A673 (cell line): ENCODE measurements around the gene SNTB2. TPM values are rescaled to one million over a fixed set of nuclear protein-coding genes. Genes with fewer than 3 reads are reported as not detected.

Experiments
- BruUV-seq: library from RNA; stranded (reverse); fragments of 400-500 nt; replicated peaks from 2 replicates; lab custom pipeline; 2021; lab: Mats Ljungman, UMichigan
- CTCF ChIA-PET: fragments of 300-600 bp; sonication (Branson Sonifier 250); formaldehyde crosslinking; loops from one replicate; lab custom pipeline; 2022; ENCODE audit warnings: antibody characterized with exemption; lab: Charles Lee
- POLR2A ChIA-PET: fragments of 300-600 bp; sonication (Branson Sonifier 250); formaldehyde crosslinking; loops from one replicate; lab custom pipeline; 2022; ENCODE audit warnings: antibody characterized with exemption; ENCODE audit not compliant: low non-redundant PET; lab: Charles Lee
- DNase-seq: peaks from one replicate; pipeline ENCODE4 v3.0.0-alpha.2; 2015; ENCODE audit warnings: low spot score
- H3K27ac ChIP-seq: fragments of 200-600 bp; sonication (generic); 2 replicates; pipeline ENCODE4 v1.5.1; 2016; ENCODE audit warnings: mixed run types, low read depth, mild to moderate bottlenecking, mixed read lengths, antibody characterized with exemption, low read length; ENCODE audit not compliant: poor library complexity, severe bottlenecking
- H3K27me3 ChIP-seq: fragments of 200-600 bp; sonication (generic); replicated peaks from 2 replicates; pipeline ENCODE4 v1.6.1; 2017; ENCODE audit warnings: mixed run types, low read depth, mild to moderate bottlenecking, mixed read lengths, antibody characterized with exemption, low read length; ENCODE audit not compliant: insufficient read depth, poor library complexity
- H3K36me3 ChIP-seq: fragments of 200-600 bp; sonication (generic); 2 replicates; pipeline ENCODE4 v1.6.1; 2016; ENCODE audit warnings: mixed run types, mild to moderate bottlenecking, mixed read lengths, antibody characterized with exemption, low read length; ENCODE audit not compliant: insufficient read depth, poor library complexity, severe bottlenecking
- H3K4me1 ChIP-seq: fragments of 200-600 bp; sonication (generic); 2 replicates; pipeline ENCODE4 v1.6.1; 2017; ENCODE audit warnings: mixed run types, mild to moderate bottlenecking, mixed read lengths, antibody characterized with exemption, low read length; ENCODE audit not compliant: insufficient read depth, poor library complexity, severe bottlenecking
- H3K4me3 ChIP-seq: fragments of 200-600 bp; sonication (generic); 2 replicates; pipeline ENCODE4 v1.5.1; 2016; ENCODE audit warnings: low read depth, mixed run types, mild to moderate bottlenecking, mixed read lengths, low read length; ENCODE audit not compliant: poor library complexity, severe bottlenecking
- H3K9me3 ChIP-seq: fragments of 200-600 bp; sonication (generic); 2 replicates; pipeline ENCODE4 v1.6.1; 2016; ENCODE audit warnings: mixed run types, low read depth, mild to moderate bottlenecking, mixed read lengths, antibody characterized with exemption, low read length; ENCODE audit not compliant: poor library complexity, severe bottlenecking
- CTCF ChIP-seq: fragments of 300-800, 200-600 bp; sonication (generic); conservative IDR thresholded peaks from 2 replicates; pipeline ENCODE4 v1.5.1; 2017; ENCODE audit warnings: low read depth, mild to moderate bottlenecking, antibody characterized with exemption, low read length, moderate library complexity, mixed read lengths
- EZH2 ChIP-seq: fragments of 200-600 bp; sonication (generic); IDR thresholded peaks from 2 replicates; pipeline ENCODE4 v1.6.1; 2017; ENCODE audit warnings: borderline replicate concordance, low read depth, mild to moderate bottlenecking, mixed read lengths, antibody characterized with exemption, low read length; ENCODE audit not compliant: poor library complexity, severe bottlenecking
- intact Hi-C: fragments of 100-400 bp; cut with micrococcal nuclease; formaldehyde crosslinking; loops from one replicate; pipeline ENCODE4 v1.10.0; 2022; ENCODE audit not compliant: unreplicated experiment
- total RNA-seq: library from RNA; stranded (reverse); gene quantifications from 2 replicates; pipeline ENCODE4 v1.2.3, GENCODE V29; 2021

SNTB2 gene
- total RNA-seq, 1 experiment from 2014 or later = 49.3 TPM

DNA sequence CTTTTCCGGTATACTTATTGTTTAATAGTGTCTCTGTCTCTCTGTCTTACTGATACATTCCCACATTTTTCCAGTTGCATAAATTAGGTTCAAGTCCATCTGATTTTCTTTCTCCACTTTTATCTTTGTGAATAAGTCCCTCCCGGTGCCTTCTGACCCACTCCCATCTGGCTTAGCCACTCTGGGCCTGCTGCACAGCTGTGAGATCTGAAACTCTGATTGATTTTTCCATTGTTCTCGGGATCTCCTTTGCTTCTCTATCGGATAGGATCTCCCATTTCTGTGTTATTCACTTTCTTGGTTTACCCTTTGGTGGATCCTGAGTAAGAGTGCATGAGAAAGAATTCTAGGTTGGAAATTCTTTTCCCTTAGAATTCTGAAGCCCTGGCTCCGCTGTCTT lies 46.0 kb upstream of the SNTB2 start:
- Histone ChIP-seq H3K27ac (no peak overlapping the region), H3K4me1 (no peaks in the 10 kb centered on the region), H3K27me3 (no peaks in the 10 kb centered on the region), H3K9me3 (no peaks in the 10 kb centered on the region), H3K4me3 (no peak overlapping the region), H3K36me3 (peaks cover 88% of the 10 kb centered on the region)
- DNase-seq = no peak
- POLR2A ChIA-PET = interaction anchor here (0.6 kb wide), 1 partner anchor 41 kb away, joined by 5 read pairs; no protein-coding TSS in a partner anchor
- CTCF ChIA-PET = interaction anchor here (0.6 kb wide), 1 partner anchor 25 kb away, joined by 4 read pairs; no protein-coding TSS in a partner anchor
- TF ChIP-seq CTCF (no peak), EZH2 (no peak)
- no TSS peak for BruUV-seq
- intact Hi-C loops = no loop called here

DNA sequence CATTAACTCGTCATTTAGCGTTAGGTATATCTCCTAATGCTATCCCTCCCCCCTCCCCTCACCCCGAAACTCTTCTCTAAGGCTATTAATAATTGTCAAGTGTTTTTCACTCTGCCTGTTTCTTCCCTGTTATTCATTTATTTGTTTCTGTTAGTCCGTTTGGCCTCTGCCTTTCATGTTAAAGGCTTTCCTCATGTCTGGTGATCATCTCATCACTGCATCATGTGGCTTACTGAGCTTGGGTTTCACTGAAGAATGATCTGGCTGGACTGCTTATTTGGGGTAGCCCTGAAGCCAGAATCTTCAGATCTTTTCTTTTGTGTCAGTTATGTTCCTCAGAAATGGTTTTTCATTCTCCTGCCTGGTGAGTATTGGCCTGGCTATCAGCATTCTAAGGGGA lies 45.0 kb upstream of the SNTB2 start:
- intact Hi-C loops = no loop called here
- no peak for DNase-seq
- TF ChIP-seq CTCF (no peak), EZH2 (no peak)
- ChIA-PET POLR2A (interaction anchor here (0.6 kb wide), 1 partner anchor 17 kb away, joined by 3 read pairs; no protein-coding TSS in a partner anchor), CTCF (no interaction called here)
- Histone ChIP-seq H3K27me3 (no peaks in the 10 kb centered on the region), H3K4me3 (no peak overlapping the region), H3K4me1 (no peaks in the 10 kb centered on the region), H3K27ac (no peak overlapping the region), H3K36me3 (peaks cover 81% of the 10 kb centered on the region), H3K9me3 (no peaks in the 10 kb centered on the region)
- BruUV-seq = no TSS peak

DNA sequence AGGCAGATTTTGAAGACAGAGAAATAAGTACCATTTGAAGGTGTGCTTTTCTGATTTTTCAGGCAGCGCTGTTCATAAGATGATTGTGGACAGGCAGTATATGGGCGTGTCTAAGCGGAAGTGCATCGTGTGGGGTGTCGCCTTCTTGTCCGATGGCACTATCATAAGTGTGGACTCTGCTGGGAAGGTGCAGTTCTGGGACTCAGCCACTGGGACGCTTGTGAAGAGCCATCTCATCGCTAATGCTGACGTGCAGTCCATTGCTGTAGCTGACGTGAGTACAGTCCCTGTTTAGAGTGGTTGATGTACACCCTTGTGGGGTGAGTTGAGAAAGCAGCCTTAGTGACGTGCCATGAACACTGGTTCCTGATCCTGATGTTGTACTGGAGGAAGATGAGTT lies 43.8 kb upstream of the SNTB2 start:
- Histone ChIP-seq H3K4me3 (no peak overlapping the region), H3K27ac (no peak overlapping the region), H3K36me3 (peaks cover 69% of the 10 kb centered on the region), H3K9me3 (no peaks in the 10 kb centered on the region), H3K4me1 (no peaks in the 10 kb centered on the region), H3K27me3 (no peaks in the 10 kb centered on the region)
- TF ChIP-seq EZH2 (no peak), CTCF (peak; percentile 28; the same call in 1 of the 2 replicates)
- peak; percentile 51 for DNase-seq
- CTCF ChIA-PET = no interaction called here
- POLR2A ChIA-PET = no interaction called here
- BruUV-seq = no TSS peak
- intact Hi-C loops = no loop called here
